HK-2 (cell line): ENCODE data around the gene NEK7.
"Not testable (repeated sequence)": the region's sequence is repeated elsewhere in the genome, so short reads cannot be mapped to it uniquely, and the experiment has no call there.

Source experiments
- DNase-seq: peaks from one replicate; pipeline ENCODE4 v3.0.0-alpha.2; 2018; ENCODE audit not compliant: unreplicated experiment

The NEK7 gene

GRCh38 chr1:198205016-198205684 is 48.4 kb downstream of the NEK7 start:
- no peak for DNase-seq

DNA sequence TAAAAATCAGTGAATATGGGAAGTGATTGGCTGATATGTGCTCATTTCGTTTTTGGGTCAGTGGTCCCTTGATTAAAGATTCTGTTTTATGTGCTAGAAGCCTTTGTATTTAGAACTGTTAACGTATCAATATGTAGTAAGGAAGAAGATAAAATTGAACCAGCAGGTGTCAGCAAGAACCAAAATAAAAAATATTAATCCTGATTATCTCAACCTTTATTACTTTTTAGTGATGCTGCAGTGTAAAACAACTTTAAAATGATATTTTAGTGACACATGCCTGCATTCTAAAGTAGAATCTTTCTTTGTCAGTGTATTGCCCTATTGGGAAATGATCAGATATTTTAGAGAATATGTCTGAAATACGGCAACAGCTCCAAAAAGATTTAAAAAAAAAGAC is 49.5 kb downstream of the NEK7 start:
- no peak for DNase-seq

DNA sequence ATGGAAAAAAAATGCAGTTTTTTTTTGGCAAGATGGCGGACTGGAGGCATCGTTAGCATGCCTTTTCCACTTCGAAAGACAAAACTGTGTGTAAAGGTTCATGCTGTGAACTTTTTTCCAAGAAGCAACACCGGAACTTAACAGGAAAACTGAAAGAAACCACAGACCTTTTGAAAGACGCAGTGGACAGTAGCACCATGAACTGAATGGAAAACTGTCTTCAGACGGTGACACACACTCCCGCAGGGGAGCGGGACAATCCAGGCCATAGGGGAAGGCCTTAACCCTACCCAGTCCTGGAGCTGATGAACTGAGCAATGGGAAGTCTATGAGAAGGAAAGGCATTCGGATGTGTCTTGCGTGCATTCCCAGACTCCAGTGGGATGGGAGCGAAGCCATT is 54.9 kb downstream of the NEK7 start:
- no peak for DNase-seq

GRCh38 chr1:198212126-198212525 is 55.3 kb downstream of the NEK7 start:
- no peak for DNase-seq

DNA sequence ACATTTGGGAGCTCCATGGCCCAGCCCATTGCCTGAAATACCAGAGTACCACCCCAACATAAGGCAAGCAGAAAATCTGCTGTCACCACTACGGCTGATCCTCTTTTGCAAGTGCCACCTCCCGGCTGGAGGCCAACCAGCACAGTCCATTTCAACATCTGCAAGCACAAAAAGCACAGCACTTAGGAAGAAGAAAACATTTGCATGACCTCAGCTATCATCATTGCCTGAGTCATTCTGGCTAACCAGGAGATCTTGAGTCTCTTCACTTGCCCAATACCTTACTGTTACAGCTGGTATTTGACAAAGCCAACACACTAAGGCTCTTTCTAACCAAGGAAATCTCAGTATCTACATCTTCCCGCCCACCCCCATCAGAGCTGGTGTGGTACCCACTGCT is 55.9 kb downstream of the NEK7 start:
- no peak for DNase-seq

GRCh38 chr1:198214924-198215323 is 58.1 kb downstream of the NEK7 start:
- no peak for DNase-seq

DNA sequence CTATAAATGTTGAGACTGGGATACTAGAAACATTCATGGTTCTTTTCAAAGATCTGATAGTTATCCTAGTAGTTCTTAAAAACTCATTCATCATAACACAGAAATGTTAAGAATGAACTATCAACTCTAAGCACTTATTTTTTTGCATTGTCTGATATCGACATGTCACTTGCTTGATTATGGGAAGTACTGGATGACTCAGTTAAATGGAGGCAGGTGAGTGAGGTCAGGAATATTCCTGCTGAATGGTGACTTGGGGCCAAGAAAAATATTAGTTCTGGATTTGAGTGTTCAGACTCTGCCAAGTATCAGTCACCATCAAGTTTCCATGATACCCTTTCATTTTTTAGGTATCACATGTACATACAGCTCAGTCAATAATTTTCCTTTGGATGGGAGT is 63.6 kb downstream of the NEK7 start:
- DNase-seq: no peak

- not testable (repeated sequence) for DNase-seq
Observed at GRCh38 chr1:198227010-198227409, 70.2 kb downstream of the NEK7 start.

GRCh38 chr1:198227454-198227853 is 70.7 kb downstream of the NEK7 start:
- DNase-seq: not testable (repeated sequence)

- DNase-seq: no peak
Observed at GRCh38 chr1:198228925-198229324, 72.1 kb downstream of the NEK7 start.

- DNase-seq: no peak
Observed at GRCh38 chr1:198231779-198232178, 75.0 kb downstream of the NEK7 start.

DNA sequence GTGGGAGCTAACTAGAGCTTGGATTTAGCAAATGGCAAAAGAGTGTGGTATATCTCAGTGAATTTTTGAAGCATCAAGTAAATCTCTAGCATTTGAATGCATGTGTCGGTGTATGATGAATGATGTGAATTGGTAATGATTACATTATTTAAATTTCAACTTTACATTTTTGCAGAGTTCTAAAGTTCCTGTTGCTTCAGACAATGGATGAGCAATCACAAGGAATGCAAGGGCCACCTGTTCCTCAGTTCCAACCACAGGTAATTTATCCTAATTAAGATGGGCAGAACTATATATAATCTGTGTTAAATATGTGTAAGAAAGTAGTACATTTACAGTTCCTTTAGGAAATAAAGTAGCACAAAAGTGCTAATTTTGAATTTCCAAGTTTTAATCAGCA is 75.6 kb downstream of the NEK7 start:
- no peak for DNase-seq

DNA sequence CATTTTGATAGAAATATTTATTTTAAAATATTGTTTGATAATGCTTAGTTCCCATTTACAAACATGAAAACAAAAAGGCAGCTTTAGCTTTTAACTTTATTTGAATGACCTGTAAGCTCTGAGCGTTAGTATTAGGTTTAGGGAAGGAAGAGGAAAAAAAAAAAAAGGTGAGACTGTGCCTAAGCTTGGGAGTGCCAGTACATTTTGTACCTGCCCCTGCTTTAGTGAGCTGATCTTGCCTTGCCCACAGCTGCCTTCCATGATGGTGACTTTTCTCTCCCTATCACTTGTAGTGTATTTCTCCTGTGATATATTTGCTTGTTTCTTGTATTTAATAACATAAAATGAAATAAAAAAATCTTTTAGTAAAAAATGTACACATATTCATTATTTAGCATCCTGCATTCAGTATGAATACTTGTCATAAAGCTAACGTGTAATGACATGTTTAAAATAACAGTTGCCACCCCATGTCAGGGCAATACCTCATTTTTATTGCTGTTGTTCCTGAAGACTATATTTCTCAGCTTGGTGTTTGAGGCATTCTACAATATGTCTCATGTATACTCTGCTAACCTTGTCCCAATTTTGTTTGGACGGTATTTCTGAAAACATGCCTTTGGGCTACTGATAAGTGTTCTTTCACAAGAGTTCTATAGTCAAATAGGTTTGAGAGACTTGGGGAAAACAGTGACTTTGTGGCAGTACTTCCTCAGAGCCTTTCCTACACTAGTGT is 76.3 kb downstream of the NEK7 start:
- DNase-seq: no peak

DNA sequence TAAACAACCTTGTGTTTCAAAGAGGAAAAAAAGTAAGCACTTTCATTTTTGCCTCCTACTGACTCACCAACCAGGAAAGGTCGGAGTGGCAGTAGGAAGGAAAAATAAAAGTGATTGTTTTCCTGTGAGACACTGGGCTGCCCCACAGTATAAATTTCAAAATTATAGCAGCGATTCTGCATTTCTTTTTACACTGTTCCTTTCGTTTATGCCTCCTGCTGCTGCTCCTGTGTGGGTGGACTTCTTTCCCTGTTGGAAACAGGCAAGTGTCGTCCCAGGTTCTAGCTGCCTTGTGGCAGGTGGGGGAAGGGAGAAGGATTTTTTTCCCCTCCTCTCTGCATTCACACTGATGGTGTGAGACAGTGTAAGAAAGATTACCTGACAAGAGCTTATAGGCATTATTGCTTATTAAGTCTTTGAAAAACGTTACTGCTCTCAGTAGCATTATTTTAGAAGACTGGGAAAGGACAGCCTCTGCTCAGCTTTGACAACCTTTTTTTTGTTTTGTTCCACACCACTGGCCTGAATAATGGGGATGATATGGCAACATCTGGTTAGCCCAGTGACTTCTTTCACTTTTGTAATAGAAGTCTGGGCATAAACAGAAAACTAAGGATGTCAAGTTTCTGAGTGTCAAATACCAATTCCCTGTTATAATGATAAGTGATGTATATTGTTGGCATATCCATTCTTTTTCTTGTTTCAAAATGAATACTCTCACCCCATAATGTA is 77.9 kb downstream of the NEK7 start:
- DNase-seq: no peak

DNA sequence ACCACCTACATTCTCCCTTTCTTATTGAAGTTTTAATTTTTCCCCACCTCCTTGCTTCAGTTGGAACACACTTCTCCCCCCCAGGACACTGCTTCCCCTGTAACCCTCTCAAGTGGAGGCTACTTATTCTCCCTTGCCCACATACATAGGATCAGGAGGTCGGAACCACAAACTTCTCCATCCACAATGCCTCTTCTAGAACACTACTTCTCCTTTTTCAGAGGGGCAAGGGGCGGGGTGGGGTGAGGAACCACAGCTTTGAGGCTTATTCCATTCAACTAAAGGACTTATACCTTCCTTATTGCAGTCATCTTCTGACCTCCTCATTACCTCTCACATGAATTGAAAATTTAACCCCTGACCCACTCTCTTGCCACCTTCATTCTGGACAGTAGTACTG is 81.3 kb downstream of the NEK7 start:
- DNase-seq: no peak

DNA sequence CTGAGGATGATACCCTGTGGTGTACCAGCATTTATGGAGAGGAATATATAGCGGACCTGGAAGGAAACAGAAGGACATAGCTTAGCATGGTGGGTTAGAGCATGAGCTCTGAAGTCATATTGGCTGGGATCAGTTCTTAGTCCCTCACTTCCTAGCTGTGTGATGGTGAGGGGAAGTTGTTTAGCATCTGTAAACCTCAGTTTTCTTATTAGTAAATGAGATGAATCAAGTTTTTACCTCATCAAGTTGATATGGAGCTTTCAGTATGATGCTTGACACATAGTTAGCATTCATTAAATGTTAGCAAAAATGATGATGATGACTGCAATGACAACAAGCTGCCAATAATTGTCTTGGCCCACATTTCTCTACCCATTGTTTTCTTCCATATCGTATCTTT is 84.8 kb downstream of the NEK7 start:
- no peak for DNase-seq

GRCh38 chr1:198244772-198245171 is 88.0 kb downstream of the NEK7 start:
- DNase-seq: no peak

DNA sequence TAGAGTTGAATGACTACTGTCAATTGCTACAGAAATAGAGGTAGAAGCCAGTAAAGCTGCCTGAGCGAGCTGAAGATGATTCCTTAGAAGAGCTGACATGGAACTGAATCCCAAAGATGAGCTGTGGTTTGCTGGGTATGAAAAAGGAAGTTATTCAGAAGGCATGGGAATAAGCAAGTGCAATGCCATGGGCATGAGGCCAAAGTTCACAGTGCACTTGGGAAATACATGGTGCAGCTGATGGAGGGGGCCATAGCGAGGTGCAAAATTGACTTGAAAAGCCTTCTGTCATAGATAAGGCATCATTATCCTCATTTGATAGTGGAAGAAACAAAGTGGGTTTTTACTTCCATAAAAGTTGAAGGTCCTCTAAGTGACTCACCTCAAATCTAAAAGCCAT is 88.6 kb downstream of the NEK7 start:
- DNase-seq: no peak

DNA sequence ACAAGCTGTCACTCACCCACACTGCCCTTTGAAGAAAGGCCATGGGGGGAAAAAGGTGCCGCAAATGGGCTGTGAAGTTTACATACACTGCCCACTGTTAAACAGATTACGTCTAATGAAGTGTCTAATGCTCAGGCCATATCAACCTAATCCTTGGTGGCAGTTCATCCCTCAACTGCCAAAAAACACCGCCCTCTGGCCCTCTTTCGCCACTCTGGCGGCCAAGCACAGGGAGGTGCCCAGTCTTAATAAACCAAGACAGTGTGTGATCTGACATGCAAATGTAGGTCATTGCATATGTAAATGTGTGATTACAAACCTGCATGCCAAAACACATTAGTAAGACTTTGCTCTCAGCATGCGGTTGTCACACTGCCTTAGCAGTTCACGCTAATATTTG is 89.5 kb downstream of the NEK7 start:
- no peak for DNase-seq

DNA sequence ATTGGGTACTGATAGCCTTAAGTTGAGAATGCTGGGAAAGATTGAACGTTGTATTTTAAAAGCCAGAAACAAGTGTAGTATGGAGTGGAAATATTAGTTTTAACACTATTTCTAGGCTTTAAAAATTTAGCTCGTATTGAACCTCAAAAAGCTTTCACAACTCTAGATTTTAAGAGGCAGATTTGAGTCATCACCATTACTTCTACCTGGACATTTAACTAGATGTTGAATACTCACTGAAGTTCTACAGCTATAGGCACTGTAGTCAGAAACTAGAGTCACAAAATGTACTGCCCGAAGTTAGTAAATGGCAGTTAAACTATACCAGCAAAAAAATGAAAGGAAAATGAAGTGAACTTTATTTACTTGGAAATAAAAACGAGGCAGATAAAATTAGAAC is 96.5 kb downstream of the NEK7 start:
- DNase-seq: no peak

DNA sequence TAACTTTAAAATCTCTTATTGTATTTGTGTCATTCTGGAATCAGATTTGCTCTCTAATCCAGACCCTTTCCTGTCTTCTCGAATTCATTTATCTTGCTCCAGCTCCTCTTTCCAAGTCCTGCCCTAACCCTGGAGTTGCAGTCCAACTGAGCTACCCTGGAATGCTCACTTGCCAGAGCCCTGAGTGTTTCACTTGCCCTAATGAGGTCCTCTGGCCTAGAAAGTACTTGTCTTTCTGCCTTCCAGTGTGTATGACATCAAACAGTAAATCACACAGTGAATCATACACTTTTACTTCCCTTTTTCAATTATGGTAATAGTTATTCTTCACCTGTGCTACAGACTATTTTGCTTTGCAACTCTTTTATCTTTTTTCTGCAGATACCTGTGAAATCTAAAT is 96.9 kb downstream of the NEK7 start:
- peak; percentile 13 for DNase-seq

- no peak for DNase-seq
Observed at GRCh38 chr1:198254521-198254920, 97.7 kb downstream of the NEK7 start.

- no peak for DNase-seq
Observed at GRCh38 chr1:198254948-198255347, 98.2 kb downstream of the NEK7 start.
